Measurements from ENCODE around the gene TRABD.

TRABD gene

GRCh38 chr22:50175191-50175461 lies 10.6 kb upstream of the TRABD start:
- DNase-seq (ENCODE audit: low read depth), result no peak

DNA sequence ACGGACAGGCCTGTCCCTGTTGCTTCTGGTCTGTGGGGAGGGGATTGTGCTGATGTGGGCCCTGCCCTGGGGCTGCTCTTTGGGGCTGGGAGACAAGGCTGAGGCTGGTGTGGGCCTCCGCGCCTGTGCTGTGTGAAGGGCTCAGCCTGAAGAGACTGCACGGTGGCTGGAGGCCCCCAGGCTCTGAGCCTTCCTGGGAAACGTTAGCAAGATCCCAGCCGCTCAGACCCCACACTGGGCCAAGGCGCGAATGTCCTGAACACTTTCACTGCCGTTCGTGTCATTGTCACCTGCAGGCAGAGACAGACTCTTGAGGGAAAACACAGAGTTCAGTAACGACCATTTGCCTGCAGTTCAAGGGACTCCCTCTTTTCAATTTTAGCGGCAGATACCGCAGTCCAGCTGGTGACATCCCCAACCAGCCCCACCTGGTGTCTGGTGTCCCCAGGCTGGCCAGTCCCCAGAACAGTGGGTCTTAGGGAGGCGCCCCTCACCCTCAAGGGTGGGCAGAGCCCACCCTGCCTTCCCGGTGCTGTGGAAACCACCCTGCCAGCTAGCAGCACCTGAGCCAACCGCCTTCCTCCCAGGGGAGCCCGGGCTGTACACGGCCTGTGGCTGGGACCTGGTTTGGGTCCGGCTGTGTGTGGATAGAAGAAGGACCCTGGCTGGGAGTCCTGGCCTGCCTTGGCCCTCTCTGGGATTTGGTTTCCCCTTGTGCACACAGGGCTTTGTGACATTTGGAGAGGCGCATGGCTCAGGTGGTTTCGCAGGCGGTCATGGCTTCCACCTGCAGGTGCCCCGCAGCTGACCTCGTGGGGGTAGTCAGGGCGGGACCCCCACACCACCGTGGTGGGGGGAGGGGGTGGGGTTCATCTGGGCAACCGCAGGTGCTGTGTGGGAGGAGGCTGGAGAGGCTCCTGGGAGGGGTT lies 9.5 kb upstream of the TRABD start:
- no peak for DNase-seq (ENCODE audit: low read depth)

- DNase-seq (ENCODE audit: low read depth), result no peak
These were observed 8.7 kb upstream of the TRABD start for GRCh38 chr22:50176850-50177536.

- DNase-seq (ENCODE audit: low read depth), result no peak
These were observed 7.9 kb upstream of the TRABD start for GRCh38 chr22:50177537-50178470.

DNA sequence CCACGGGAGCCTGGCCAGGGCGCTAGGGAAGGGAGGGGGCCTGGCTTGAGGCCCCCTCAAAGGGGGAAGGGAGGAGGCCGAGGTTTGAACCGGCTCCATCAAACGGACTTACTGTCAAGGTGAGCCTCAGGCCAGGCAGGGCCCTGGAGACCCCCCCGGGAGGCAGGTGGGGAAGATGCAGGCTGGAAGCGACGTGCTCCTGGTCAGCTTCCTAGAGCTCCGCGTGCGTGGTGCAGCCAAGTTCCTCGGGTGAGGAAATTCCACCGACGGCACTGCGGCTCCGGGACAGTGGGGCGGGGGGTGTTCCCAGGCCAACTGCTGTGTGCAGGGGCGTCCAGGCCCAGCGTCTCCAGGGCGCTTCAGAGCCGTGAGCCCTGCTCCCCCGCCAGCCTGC lies 7.2 kb upstream of the TRABD start:
- no peak for DNase-seq (ENCODE audit: low read depth)

DNA sequence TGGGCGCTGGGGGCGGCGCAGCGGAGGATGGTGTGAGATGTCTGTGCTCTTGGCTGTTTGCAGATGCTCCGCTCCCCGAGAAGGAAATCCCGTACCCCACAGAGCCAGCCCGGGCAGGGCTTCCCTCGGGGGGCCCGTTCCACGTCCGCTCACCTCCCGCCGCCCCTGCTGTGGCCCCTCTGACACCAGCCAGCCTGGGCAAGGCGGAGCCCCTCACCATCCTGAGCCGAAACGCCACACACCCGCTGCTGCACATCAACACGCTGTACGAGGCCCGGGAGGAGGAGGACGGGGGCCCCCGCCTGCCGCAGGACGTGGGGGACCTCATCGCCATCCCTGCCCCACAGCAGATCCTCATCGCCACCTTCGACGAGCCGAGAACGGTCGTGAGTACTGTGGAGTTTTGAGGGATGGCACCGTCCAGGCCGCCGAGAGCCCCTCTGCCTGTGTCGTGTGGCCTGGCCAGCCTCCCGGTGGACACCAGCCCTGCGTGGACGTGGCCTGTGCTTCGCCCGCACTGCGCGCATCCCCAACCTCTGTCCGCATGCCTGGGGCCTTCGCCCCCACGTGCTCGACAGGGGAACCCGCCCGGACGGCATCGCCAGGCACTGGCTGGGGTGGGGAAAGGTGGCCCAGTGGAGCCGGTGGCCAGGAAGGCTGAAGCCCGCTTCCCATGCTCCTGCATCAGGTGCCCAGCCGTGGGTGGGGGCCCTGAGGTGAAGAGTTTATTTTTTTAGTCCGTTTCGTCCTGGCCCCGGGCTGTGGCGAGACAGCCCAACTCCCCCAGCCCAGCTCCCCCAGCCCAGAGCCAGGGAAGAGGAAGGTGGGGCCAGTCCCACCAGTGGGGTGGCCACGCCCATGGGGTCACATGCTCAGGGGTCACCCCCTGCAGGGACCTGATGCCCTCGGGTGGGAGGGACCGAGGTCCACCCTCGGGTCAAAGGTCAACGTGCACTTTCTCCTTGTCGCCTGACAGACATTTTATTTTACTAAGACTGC lies 6.5 kb upstream of the TRABD start:
- DNase-seq (ENCODE audit: low read depth), result no peak

GRCh38 chr22:50179937-50180726 lies 5.6 kb upstream of the TRABD start:
- no peak for DNase-seq (ENCODE audit: low read depth)

- no peak for DNase-seq (ENCODE audit: low read depth)
These were observed 4.8 kb upstream of the TRABD start for GRCh38 chr22:50180727-50181521.

GRCh38 chr22:50182176-50183081 lies 3.3 kb upstream of the TRABD start:
- DNase-seq (ENCODE audit: low read depth), result no peak

GRCh38 chr22:50183141-50183971 lies 2.4 kb upstream of the TRABD start:
- DNase-seq (ENCODE audit: low read depth), result no peak

- peak; percentile 48 for DNase-seq (ENCODE audit: low read depth)
These were observed 1.5 kb upstream of the TRABD start for GRCh38 chr22:50184004-50184901.

DNA sequence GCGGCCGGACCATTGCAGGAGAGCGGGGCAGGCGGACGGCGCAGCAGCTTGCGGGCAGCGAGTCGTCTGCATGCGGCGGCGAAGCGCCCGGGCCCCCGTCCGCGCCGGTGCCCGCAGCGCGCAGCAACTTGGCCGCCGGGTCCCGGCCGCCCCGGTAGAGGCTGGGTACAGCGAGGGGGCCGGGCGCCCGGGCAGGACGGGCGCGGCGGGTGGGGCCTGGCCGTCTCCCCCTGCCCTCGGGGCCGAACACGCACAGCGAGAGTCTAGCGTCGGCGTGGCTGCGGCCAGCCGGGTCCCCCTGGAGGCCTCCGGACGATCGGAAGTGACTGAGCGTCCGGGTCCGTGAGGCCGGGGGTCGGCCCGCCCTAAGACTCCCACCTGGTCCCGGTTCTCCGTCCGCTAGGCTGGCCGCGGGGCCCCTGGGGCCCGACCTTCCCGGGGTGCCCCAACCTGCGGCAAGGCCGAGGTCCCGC lies 775 bp upstream of the TRABD start:
- DNase-seq (ENCODE audit: low read depth), result no peak

DNA sequence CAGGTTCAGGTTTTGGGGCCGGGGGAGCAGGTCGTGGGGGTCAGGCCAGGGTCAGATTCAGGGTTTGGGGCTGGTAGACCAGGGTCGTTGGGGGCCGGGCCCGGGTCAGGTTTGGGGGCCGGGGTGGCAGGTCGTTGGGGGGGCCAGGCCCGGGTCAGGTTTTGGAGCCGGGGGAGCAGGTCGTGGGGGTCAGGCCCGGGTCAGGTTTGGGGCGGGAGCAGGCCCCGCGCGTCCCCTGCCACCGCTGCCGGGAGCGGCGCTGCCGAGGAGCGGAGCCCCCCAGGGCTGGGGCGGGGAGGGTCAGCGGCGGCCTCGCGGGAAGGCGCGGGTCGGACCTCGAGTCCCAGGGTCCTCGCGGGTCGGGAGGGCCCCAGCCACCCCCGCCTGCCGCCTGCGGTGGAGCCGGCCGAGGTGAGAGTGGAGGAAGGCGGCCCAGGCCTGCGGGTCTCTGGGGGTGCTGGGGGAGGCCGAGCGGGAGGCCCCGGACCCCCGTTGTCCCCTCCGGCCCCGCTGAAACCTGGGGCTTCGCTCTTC lies 535 bp downstream of the TRABD start:
- DNase-seq (ENCODE audit: low read depth), result no peak

- DNase-seq (ENCODE audit: low read depth), result peak; percentile 24
These were observed 1.2 kb downstream of the TRABD start for GRCh38 chr22:50186761-50187523.

DNA sequence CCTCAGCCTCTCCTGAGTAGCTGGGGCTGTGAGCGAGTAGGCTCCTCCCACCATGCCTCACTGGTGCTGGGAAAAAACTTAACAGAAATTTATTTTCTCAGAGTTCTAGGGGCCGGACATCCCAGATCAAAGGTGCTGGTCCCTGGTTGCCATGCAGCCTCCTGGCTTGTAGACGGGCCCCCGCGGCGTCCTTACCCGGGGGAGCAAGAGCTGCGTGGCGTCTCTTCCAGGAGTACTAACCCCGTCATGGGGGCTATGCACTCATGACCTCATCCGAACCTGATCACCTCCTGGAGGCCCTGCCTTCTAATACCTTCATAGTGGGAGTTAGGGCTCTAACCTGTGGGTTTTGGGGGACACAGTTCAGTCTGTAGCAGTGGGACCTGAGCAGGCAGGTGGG lies 2.6 kb downstream of the TRABD start:
- DNase-seq (ENCODE audit: low read depth), result no peak
